HepG2 (cell line): ENCODE data around the gene FAM161A. TPM values are rescaled to one million over a fixed set of nuclear protein-coding genes. Genes with fewer than 3 reads are reported as not detected.
A peak's percentile ranks its signal among the peaks of the same experiment; 100 is the strongest.

Experiments
- ARNTL ChIP-seq: sonication (generic); formaldehyde crosslinking; IDR thresholded peaks from 2 replicates; pipeline ENCODE4 v1.4.0; 2020; ENCODE audit warnings: mild to moderate bottlenecking, missing genetic modification reagents
- ATF2 ChIP-seq: sonication (generic); formaldehyde crosslinking; IDR thresholded peaks from 2 replicates; pipeline ENCODE4 v1.4.0; 2020; ENCODE audit warnings: missing genetic modification reagents
- ATF4 ChIP-seq, 2 experiments: fragments of 450-650 bp in 1 of 2; sonication (generic) in 1 of 2; formaldehyde crosslinking; IDR thresholded peaks; 2 replicates each; pipeline versions ENCODE4 v1.5.0 to v1.8.0; 2020 to 2022; ENCODE audit warnings: mild to moderate bottlenecking in 1 of 2, missing genetic modification reagents in 1 of 2
- GLMP ChIP-seq: sonication (generic); formaldehyde crosslinking; IDR thresholded peaks from 2 replicates; pipeline ENCODE4 v1.9.0; 2021; ENCODE audit warnings: missing genetic modification reagents, mild to moderate bottlenecking, borderline replicate concordance
- GTF2F1 ChIP-seq: fragments of 150-350 bp; IDR thresholded peaks from 2 replicates; pipeline ENCODE4 v1.6.1; 2014; ENCODE audit warnings: low read length
- IKZF1 ChIP-seq: fragments of 450-650 bp; IDR thresholded peaks from 2 replicates; pipeline ENCODE4 v1.7.1; 2016
- NBN ChIP-seq: fragments of 450-650 bp; conservative IDR thresholded peaks from 2 replicates; pipeline ENCODE4 v1.6.1; 2017
- PHF8 ChIP-seq: sonication (generic); formaldehyde crosslinking; IDR thresholded peaks from 2 replicates; pipeline ENCODE4 v1.5.0; 2020; ENCODE audit warnings: missing genetic modification reagents
- SAP130 ChIP-seq: IDR thresholded peaks from 2 replicates; pipeline ENCODE4 v1.6.1; 2016; ENCODE audit warnings: low read depth
- ZFP37 ChIP-seq: sonication (generic); formaldehyde crosslinking; IDR thresholded peaks from 2 replicates; pipeline ENCODE4 v1.4.0; 2020; ENCODE audit warnings: missing genetic modification reagents, borderline replicate concordance
- ZFP91 ChIP-seq: sonication (generic); formaldehyde crosslinking; IDR thresholded peaks from 2 replicates; pipeline ENCODE4 v1.9.0; 2022; ENCODE audit warnings: missing genetic modification reagents, mild to moderate bottlenecking, borderline replicate concordance
- ZNF331 ChIP-seq: sonication (generic); formaldehyde crosslinking; IDR thresholded peaks from 2 replicates; pipeline ENCODE4 v1.4.0; 2020; ENCODE audit warnings: missing genetic modification reagents
- ZNF740 ChIP-seq: sonication (generic); formaldehyde crosslinking; IDR thresholded peaks from 2 replicates; pipeline ENCODE4 v1.4.0; 2020; ENCODE audit warnings: missing genetic modification reagents
- ZNF782 ChIP-seq: sonication (generic); formaldehyde crosslinking; IDR thresholded peaks from 2 replicates; pipeline ENCODE4 v1.4.0; 2020; ENCODE audit warnings: missing genetic modification reagents, mild to moderate bottlenecking, borderline replicate concordance
- ZNF784 ChIP-seq: sonication (generic); formaldehyde crosslinking; IDR thresholded peaks from 2 replicates; pipeline ENCODE4 v1.5.1; 2020; ENCODE audit warnings: missing genetic modification reagents, mild to moderate bottlenecking, borderline replicate concordance
- ZNF879 ChIP-seq: sonication (generic); formaldehyde crosslinking; IDR thresholded peaks from 2 replicates; pipeline ENCODE4 v1.8.1; 2023; ENCODE audit warnings: missing genetic modification reagents
- ZNF883 ChIP-seq: sonication (generic); formaldehyde crosslinking; IDR thresholded peaks from 2 replicates; pipeline ENCODE4 v1.5.1; 2020; ENCODE audit warnings: mild to moderate bottlenecking, missing genetic modification reagents; ENCODE audit errors: not compliant biosample characterization
- ZSCAN21 ChIP-seq: sonication (generic); formaldehyde crosslinking; IDR thresholded peaks from 2 replicates; pipeline ENCODE4 v1.8.0; 2022; ENCODE audit warnings: mild to moderate bottlenecking, missing genetic modification reagents, moderate library complexity, borderline replicate concordance
- polyA plus RNA-seq, 8 experiments: library from polyadenylated mRNA; depleted of rRNA in 3 of 8; stranded (reverse) in 7 of 8; unstranded in 1 of 8; fragments of >200 nt; fragmentation: Illumina TruSeq in 4 of 8; extraction: Trizol in 4 of 8; gene quantifications; 2 replicates each; pipeline versions ENCODE4 v1.2.1 to v1.2.3, GENCODE V29; 2011 to 2016; ENCODE audit warnings: low read depth in 4 of 8, missing spikeins in 1 of 8, mixed read lengths in 1 of 8; ENCODE audit not compliant: insufficient read depth in 1 of 8
- total RNA-seq, 5 experiments: library from RNA; depleted of rRNA; stranded (reverse); fragments of >200 nt; fragmentation: Illumina TruSeq; extraction: Trizol; gene quantifications; 2 replicates each; pipeline ENCODE4 v1.2.3, GENCODE V29; 2016; ENCODE audit warnings: low read depth in 1 of 5

Gene FAM161A
- total and polyA plus RNA-seq, 2 of the 13 experiments (the other 11 are each of a cell fraction or from before 2014, with no cell fraction given) = 2.7 to 3.4 TPM

GRCh38 chr2:61793389-61793836, 60.4 kb downstream of the FAM161A start (continued):
- TF ChIP-seq ZNF784 (CRISPR knock-in tag) (no peak), ZSCAN21 (CRISPR knock-in tag) (no peak), PHF8 (CRISPR knock-in tag) (no peak), ZFP91 (CRISPR knock-in tag) (peak; percentile 39; the same call in 1 of the 2 replicates), ZNF879 (CRISPR knock-in tag) (no peak), GTF2F1 (no peak), SAP130 (CRISPR knock-in tag) (peak; percentile 32; the same call in 1 of the 2 replicates), ZNF740 (CRISPR knock-in tag) (no peak), ZNF331 (peak; percentile 41; the same call in 1 of the 2 replicates), ZNF782 (CRISPR knock-in tag) (0 out of 2 replicates have a peak, but pooled peaks have one; percentile 74), GLMP (CRISPR knock-in tag) (no peak), ZNF883 (peak; percentile 35), IKZF1 (no peak), ZFP37 (CRISPR knock-in tag) (no peak), NBN (no peak), ARNTL (no peak), ATF2 (CRISPR knock-in tag) (0 out of 2 replicates have a peak, but pooled peaks have one; percentile 26), ATF4 (CRISPR knock-in tag; IDR thresholded peaks at IDR 0.05) (no peak)
